GM12873 (cell line): Measurements from ENCODE around the gene OR5M10.

Experiments
- TF ChIP-seq, protein P1 (sequence below): IDR thresholded peaks from 2 replicates; pipeline ENCODE4 v1.5.1; 2012; ENCODE audit warnings: low read depth, mild to moderate bottlenecking, moderate library complexity, low read length, control low read depth; ENCODE audit not compliant: insufficient read depth; ENCODE audit errors: missing control alignments

OR5M10 gene

DNA sequence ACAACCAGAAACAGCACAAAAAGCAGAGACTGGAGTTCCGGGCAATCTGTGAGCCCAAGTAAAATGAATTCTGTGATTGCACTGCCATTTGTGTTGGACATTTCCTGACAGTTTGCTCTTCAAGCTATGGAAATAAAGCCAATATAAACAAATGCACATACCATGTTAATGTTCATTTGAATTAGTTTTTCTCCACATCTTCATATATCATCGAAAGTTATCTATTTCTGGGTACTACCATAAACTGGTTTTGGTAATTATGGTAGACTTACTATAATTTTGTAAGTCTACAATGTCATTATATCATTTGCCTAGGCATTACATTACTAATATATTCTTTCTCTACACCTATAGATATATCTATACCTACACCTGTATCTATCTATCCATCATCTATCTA, 34.4 kb downstream of the OR5M10 start, which contains the start of gene OR5M11:
OR5M11 (minus strand) TSS at position 101 of the 400 bp plus-strand sequence; CDS start at position 101, 0 bp downstream.
- TF ChIP-seq, protein P1, sequence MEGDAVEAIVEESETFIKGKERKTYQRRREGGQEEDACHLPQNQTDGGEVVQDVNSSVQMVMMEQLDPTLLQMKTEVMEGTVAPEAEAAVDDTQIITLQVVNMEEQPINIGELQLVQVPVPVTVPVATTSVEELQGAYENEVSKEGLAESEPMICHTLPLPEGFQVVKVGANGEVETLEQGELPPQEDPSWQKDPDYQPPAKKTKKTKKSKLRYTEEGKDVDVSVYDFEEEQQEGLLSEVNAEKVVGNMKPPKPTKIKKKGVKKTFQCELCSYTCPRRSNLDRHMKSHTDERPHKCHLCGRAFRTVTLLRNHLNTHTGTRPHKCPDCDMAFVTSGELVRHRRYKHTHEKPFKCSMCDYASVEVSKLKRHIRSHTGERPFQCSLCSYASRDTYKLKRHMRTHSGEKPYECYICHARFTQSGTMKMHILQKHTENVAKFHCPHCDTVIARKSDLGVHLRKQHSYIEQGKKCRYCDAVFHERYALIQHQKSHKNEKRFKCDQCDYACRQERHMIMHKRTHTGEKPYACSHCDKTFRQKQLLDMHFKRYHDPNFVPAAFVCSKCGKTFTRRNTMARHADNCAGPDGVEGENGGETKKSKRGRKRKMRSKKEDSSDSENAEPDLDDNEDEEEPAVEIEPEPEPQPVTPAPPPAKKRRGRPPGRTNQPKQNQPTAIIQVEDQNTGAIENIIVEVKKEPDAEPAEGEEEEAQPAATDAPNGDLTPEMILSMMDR, result no peak

DNA sequence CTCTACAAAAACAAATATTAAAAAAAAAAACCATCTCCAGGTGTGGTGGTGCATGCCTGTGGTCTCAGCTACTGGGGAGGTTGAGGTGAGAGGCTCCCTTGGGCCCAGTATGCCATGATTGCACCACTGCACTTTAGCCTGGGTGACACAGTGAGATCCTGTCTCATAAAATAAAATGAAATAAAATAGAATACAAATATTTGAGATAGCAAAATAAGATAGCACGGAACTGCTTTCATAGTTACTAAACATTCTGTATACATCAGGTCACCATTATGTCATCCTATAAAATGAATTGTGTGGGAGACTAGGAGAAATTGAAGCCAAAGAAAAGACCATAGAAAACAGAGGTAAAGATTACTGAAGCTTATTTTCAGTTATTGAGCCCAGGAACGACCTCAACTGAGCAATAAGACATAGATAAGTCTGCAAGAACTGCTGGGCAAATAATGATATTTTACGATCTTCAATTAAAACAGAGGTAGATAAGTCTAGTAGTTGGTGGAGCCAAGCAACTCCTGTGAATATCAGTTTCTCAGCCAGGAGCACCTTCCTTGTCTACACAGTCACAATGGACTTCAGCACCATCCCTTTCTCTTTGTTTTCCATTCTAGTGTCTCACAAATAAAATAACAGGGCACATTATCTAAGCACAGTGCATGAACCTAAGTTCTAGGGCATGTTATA, 44.3 kb downstream of the OR5M10 start:
- TF ChIP-seq, protein P1, result no peak

DNA sequence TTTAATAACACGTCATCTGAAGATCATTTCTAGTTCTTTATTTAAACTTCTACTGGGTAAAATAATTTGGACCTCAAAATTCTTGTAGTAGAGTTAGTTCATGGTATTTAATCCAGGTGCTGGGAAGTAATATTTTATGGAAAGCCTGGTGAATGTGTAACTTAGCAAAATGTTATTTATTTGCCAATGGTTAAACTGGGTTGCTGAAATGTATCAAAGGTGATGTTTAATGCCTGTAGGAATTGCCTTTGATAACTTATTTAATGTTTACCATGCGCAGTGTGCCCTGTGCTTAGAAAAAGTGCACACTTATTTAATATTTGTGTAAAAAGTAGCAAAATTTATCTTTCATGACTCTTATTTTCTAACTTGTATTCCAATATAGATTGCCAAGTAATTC, 45.7 kb downstream of the OR5M10 start:
- TF ChIP-seq, protein P1, result no peak
